HepG2 (cell line): ENCODE results near the gene TBL3. TPM values are rescaled to one million over a fixed set of nuclear protein-coding genes. Genes with fewer than 3 reads are reported as not detected.

Experiments
- ATRX ChIP-seq: sonication (generic); formaldehyde crosslinking; IDR thresholded peaks from 2 replicates; pipeline ENCODE4 v1.4.0; 2020; ENCODE audit warnings: missing genetic modification reagents, borderline replicate concordance
- EEA1 ChIP-seq: sonication (generic); formaldehyde crosslinking; IDR thresholded peaks from 2 replicates; pipeline ENCODE4 v1.5.1; 2020; ENCODE audit warnings: mild to moderate bottlenecking, missing genetic modification reagents, borderline replicate concordance
- HINFP ChIP-seq: sonication (generic); formaldehyde crosslinking; IDR thresholded peaks from 2 replicates; pipeline ENCODE4 v1.4.0; 2020; ENCODE audit warnings: low read depth, mild to moderate bottlenecking, missing genetic modification reagents
- HNRNPK ChIP-seq: fragments of 200-400 bp; formaldehyde crosslinking; IDR thresholded peaks from 2 replicates; pipeline ENCODE4 v1.6.1; 2018; ENCODE audit warnings: low read length, low read depth, moderate library complexity, mild to moderate bottlenecking; ENCODE audit not compliant: poor library complexity, severe bottlenecking
- HOMEZ ChIP-seq: IDR thresholded peaks from 2 replicates; pipeline ENCODE4 v1.6.1; 2016; ENCODE audit warnings: low read depth
- KDM5B ChIP-seq: sonication (generic); formaldehyde crosslinking; IDR thresholded peaks from 2 replicates; pipeline ENCODE4 v1.4.0; 2020; ENCODE audit warnings: missing genetic modification reagents, mild to moderate bottlenecking, borderline replicate concordance
- KLF12 ChIP-seq: sonication (generic); formaldehyde crosslinking; IDR thresholded peaks from 2 replicates; pipeline ENCODE4 v1.4.0; 2020; ENCODE audit warnings: missing genetic modification reagents, borderline replicate concordance
- KMT2A ChIP-seq: sonication (generic); formaldehyde crosslinking; IDR thresholded peaks from 2 replicates; pipeline ENCODE4 v1.4.0; 2020; ENCODE audit warnings: missing genetic modification reagents
- PITX1 ChIP-seq: sonication (generic); formaldehyde crosslinking; IDR thresholded peaks from 2 replicates; pipeline ENCODE4 v1.5.1; 2020; ENCODE audit warnings: mild to moderate bottlenecking, missing genetic modification reagents
- RXRA ChIP-seq: sonication (generic); formaldehyde crosslinking; IDR thresholded peaks from 2 replicates; pipeline ENCODE4 v1.5.1; 2020; ENCODE audit warnings: missing genetic modification reagents
- ZBTB25 ChIP-seq: IDR thresholded peaks from 2 replicates; pipeline ENCODE4 v1.6.1; 2018; ENCODE audit warnings: missing genetic modification reagents
- ZNF101 ChIP-seq: sonication (generic); formaldehyde crosslinking; IDR thresholded peaks from 2 replicates; pipeline ENCODE4 v1.4.0; 2020; ENCODE audit warnings: mild to moderate bottlenecking, low read depth, missing genetic modification reagents, borderline replicate concordance
- ZNF407 ChIP-seq: sonication (generic); formaldehyde crosslinking; IDR thresholded peaks from one replicate; pipeline ENCODE4 v1.5.1; 2020; ENCODE audit warnings: mild to moderate bottlenecking, missing genetic modification reagents; ENCODE audit errors: not compliant biosample characterization
- ZNF44 ChIP-seq: sonication (generic); formaldehyde crosslinking; IDR thresholded peaks from 2 replicates; pipeline ENCODE4 v1.5.1; 2020; ENCODE audit warnings: mild to moderate bottlenecking, missing genetic modification reagents
- ZNF703 ChIP-seq: sonication (generic); formaldehyde crosslinking; IDR thresholded peaks from 2 replicates; pipeline ENCODE4 v1.5.1; 2020; ENCODE audit warnings: missing genetic modification reagents, mild to moderate bottlenecking, moderate library complexity, borderline replicate concordance
- polyA plus RNA-seq, 8 experiments: library from polyadenylated mRNA; depleted of rRNA in 3 of 8; stranded (reverse) in 7 of 8; unstranded in 1 of 8; fragments of >200 nt; fragmentation: Illumina TruSeq in 4 of 8; extraction: Trizol in 4 of 8; gene quantifications; 2 replicates each; pipeline versions ENCODE4 v1.2.1 to v1.2.3, GENCODE V29; 2011 to 2016; ENCODE audit warnings: low read depth in 4 of 8, missing spikeins in 1 of 8, mixed read lengths in 1 of 8; ENCODE audit not compliant: insufficient read depth in 1 of 8
- total RNA-seq, 5 experiments: library from RNA; depleted of rRNA; stranded (reverse); fragments of >200 nt; fragmentation: Illumina TruSeq; extraction: Trizol; gene quantifications; 2 replicates each; pipeline ENCODE4 v1.2.3, GENCODE V29; 2016; ENCODE audit warnings: low read depth in 1 of 5

The TBL3 gene
- total and polyA plus RNA-seq, 2 of the 13 experiments (the other 11 are each of a cell fraction or from before 2014, with no cell fraction given) = 16.8 to 38.0 TPM

GRCh38 chr16:1942810-1943726 is 28.8 kb upstream of the TBL3 start, which contains the start of gene MSRB1 (continued):
- TF ChIP-seq ZNF407 (CRISPR knock-in tag) (no peak), KMT2A (CRISPR knock-in tag) (peak; percentile 53; the same call in 1 of the 2 replicates), ZNF703 (no peak), EEA1 (CRISPR knock-in tag) (no peak), HNRNPK (peak; percentile 25), HINFP (CRISPR knock-in tag) (peak; percentile 64; the same call in 1 of the 2 replicates), HOMEZ (CRISPR knock-in tag) (no peak), PITX1 (CRISPR knock-in tag) (0 out of 2 replicates have a peak, but pooled peaks have one; percentile 49), ZNF101 (no peak), KDM5B (CRISPR knock-in tag) (peak; percentile 89; the same call in 1 of the 2 replicates), KLF12 (CRISPR knock-in tag) (no peak), ATRX (CRISPR knock-in tag) (no peak), ZNF44 (CRISPR knock-in tag) (no peak), RXRA (CRISPR knock-in tag) (no peak), ZBTB25 (peak; percentile 65; the same call in 1 of the 2 replicates)
